ENCODE measurements around the gene LCOR.

Gene LCOR

DNA sequence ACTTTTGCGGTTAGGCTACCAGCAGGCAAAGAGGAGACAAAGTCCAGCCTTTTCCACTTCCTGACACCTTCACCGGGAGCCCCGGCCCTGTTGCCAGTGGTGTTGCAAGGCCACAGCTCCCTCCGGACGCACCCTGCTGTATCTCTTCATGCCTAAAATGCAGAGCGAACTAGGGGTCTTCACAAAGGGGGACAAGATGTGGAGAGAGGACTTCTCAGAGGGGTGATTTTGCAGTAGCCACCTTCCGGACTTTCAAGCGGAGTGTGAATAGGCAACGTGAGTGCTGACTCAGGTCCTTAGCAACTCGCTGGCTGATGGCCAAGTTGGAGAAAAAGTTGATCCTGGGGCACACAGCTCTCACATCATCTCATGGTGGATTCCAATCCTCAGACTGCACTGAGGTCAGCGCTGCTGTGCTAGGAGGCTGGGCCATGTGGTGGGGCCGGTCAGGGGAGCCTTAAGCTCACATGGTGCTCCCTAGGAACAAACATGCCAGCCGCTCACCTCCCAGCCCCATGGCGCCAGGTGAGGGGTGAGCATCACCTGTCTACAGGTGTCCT is 166.3 kb downstream of the LCOR start:
- in situ Hi-C loops (cut with MboI; ENCODE audit: low sequenced_read_pairs, unreplicated experiment), result no loop called here
- TF ChIP-seq CTCF (IDR thresholded peaks at IDR 0.05; ENCODE audit: borderline replicate concordance, control extremely low read depth, extremely low read depth, insufficient read depth, missing control alignments), result no peak
- no peak for DNase-seq (ENCODE audit: low spot score)

GRCh38 chr10:96999337-96999736 is 167.2 kb downstream of the LCOR start:
- in situ Hi-C loops (cut with MboI; ENCODE audit: low sequenced_read_pairs, unreplicated experiment), result no loop called here
- no peak for TF ChIP-seq CTCF (IDR thresholded peaks at IDR 0.05; ENCODE audit: borderline replicate concordance, control extremely low read depth, extremely low read depth, insufficient read depth, missing control alignments)
- no peak for DNase-seq (ENCODE audit: low spot score)

GRCh38 chr10:96999987-97000386 is 167.9 kb downstream of the LCOR start:
- no peak for TF ChIP-seq CTCF (IDR thresholded peaks at IDR 0.05; ENCODE audit: borderline replicate concordance, control extremely low read depth, extremely low read depth, insufficient read depth, missing control alignments)
- in situ Hi-C loops (cut with MboI; ENCODE audit: low sequenced_read_pairs, unreplicated experiment), result loop anchor here (25.0 kb wide), 1 partner anchor 363 kb away; no protein-coding TSS in a partner anchor
- DNase-seq (ENCODE audit: low spot score), result no peak

DNA sequence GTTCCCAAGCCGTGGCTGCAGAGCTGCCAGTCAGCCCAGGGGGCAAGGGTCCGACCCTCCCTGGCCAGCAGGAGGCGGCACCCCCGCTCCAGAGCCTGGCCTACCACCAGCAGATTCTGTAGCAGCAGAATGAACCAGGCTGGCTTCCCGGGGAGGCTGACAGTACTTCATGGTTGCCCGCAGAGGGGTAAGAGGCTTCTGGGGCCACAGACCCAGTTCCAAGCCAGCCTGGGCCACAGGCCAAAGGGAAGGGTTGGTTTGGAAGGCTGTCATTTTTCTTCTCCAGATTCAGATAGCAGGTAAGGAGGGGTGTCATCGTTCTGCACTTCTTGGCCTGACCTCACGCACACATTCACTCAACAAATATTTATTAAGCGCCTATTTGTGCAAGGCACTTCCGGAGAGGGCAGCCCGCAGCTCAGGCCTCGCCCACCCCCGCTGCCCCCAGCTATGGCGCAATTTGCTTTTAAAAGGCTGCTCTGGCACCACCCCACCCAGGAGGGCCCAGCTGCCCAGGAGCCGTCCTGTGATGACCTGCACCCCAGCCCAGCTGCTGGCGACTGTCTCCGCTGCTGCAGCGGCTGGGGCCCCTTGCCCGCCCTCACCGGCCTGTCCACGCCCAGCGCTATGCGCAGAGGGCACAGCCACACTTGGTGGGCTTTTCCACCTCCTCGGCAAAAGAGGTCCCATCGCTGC is 168.5 kb downstream of the LCOR start:
- no peak for TF ChIP-seq CTCF (IDR thresholded peaks at IDR 0.05; ENCODE audit: borderline replicate concordance, control extremely low read depth, extremely low read depth, insufficient read depth, missing control alignments)
- no peak for DNase-seq (ENCODE audit: low spot score)
- in situ Hi-C loops (cut with MboI; ENCODE audit: low sequenced_read_pairs, unreplicated experiment), result loop anchor here (25.0 kb wide), 1 partner anchor 363 kb away; no protein-coding TSS in a partner anchor

- DNase-seq (ENCODE audit: low spot score), result no peak
- in situ Hi-C loops (cut with MboI; ENCODE audit: low sequenced_read_pairs, unreplicated experiment), result loop anchor here (25.0 kb wide), 1 partner anchor 364 kb away; no protein-coding TSS in a partner anchor
- TF ChIP-seq CTCF (IDR thresholded peaks at IDR 0.05; ENCODE audit: borderline replicate concordance, control extremely low read depth, extremely low read depth, insufficient read depth, missing control alignments), result no peak
Observed at GRCh38 chr10:97001183-97001991, 169.3 kb downstream of the LCOR start.

- DNase-seq (ENCODE audit: low spot score), result no peak
- no peak for TF ChIP-seq CTCF (IDR thresholded peaks at IDR 0.05; ENCODE audit: borderline replicate concordance, control extremely low read depth, extremely low read depth, insufficient read depth, missing control alignments)
- in situ Hi-C loops (cut with MboI; ENCODE audit: low sequenced_read_pairs, unreplicated experiment), result loop anchor here (25.0 kb wide), 1 partner anchor 365 kb away; no protein-coding TSS in a partner anchor
Observed at GRCh38 chr10:97002670-97003069, 170.6 kb downstream of the LCOR start.

All from GM13976 (cell line).